IPS-11a (cell line): ENCODE measurements around the gene RNF103.

Source experiments
- H3K4me3 ChIP-seq: one replicate; pipeline ENCODE4 v1.5.1; 2013; ENCODE audit warnings: low read depth, low read length, control low read depth

The RNF103 gene

DNA sequence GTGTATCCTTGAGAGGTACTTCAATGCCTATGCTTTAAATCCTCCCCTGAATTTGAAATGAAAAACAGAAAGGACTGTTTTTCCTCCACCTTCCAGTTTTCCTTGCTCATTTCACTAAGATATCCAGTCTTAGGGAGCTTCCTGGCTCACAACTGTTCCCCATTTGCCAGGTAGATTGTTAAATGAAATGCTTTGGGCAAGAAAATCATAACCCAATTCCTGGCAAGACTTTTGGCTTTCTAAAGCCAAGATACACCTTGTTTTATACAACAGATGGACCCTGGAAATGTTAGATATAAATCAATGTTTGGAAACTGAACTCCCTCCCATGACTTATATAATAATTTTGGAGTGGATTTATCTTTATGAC lies 56.9 kb downstream of the RNF103 start:
- H3K4me3 ChIP-seq = no peak overlapping the region

DNA sequence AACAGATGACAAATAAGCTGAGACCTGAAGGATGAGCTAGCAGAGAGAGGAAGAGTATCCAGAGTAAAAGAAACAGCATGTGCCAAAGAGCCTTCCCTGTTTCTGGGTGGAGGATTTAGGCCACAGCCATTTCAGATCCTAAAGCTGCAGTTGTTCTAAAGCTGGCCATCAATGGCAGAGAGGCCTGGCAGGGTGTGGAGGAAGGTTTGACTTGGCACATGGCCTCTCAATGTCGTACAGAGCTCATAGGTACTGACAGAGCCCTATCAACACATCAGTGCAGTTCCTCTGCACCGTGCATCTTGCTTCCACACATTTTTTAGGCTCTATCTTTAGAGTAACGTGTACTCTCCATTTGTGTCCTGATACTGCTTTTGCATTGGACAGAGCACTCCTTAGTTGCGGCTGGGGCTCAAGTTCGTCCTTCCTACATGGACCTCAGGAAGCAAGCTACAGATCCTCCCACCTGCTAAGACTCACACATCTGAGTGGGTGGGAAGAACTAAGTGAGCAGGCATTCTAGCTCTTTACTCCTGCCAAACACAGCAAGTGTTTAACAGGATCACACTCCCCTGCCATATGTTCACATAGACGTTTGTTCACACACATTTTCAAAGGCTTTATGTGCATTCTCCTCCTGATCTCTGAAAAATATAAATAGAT lies 57.4 kb downstream of the RNF103 start:
- H3K4me3 ChIP-seq = no peak overlapping the region

DNA sequence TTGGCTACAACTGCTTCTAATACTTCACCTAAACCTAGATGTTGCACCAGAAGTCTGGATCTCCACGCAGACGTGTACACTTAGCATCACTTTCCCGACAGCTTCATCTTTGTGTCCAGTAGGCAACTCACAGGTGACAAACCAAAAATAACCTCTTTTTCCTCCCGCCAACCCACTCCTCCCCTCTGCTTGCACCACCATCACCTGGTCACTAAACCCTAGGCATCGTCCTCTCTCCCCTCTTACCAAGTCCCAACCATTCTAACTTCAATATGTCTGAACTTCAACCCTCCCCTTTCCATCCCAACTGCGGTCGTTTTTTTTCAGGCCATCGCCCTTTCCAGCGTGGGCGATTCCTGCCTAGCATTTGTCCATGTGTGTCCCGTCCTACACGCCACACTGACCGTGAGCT lies 60.0 kb downstream of the RNF103 start:
- no peak overlapping the region for H3K4me3 ChIP-seq

DNA sequence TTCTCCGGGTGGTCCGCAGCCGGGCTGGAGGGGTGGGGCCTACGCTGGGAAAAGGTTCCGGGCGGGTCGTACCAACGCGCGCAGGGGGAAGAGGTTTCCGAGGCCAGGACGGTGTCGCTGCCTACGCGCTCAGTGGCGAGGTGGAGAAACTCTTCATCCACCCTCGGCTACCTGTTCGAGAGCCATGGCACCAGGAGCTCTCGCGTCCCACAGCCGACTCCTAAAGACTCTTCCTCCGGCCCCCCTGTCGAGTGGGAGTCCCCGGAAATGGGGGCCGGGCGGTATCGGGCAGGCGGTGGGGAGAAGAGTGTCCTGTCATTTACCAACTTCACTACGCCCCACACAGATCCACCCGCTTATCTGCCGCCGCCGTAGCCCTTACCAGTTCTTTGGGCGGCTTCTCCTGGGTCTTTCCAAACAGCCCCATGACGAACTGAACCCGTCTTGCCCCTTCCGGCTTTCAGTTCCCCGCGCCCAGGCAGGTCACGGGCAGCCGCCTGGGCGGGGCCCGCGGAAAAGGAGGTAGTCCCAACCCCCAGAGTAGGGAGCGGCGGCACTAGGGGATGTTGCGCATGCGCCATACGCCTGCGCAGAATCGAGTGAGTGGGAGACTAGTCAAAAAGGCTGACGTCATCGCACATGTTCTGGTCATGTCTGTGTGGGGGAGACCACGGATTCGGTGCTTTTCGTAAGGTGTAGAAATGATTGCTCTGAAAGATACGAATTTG lies 60.6 kb downstream of the RNF103 start, which contains the start of gene CHMP3:
CHMP3 (minus strand) TSS at position 522 of the 728 bp plus-strand sequence; CDS start at position 427, 95 bp downstream.
- H3K4me3 ChIP-seq = peak within 1 kb of the TSS; percentile 82

DNA sequence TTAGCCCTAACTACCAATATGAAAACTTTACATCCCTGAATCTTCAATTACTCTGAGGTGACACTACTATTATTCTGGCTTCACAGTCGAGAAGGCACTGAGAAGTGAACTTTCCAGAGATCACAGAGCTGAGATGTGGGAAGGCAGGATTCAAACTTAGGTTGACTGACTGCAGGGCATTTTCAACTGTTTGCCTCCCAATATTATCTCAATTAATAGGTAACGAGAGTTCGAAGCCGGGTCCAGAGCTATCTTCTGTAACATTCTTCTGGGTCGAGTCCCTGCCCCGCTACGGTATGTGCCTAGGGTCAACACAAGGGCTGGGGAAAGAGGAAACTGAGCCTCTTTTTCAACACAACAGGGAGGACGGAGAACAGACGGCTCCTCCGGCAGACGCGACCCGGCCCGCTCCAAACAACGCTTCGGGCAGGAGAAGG lies 61.2 kb downstream of the RNF103 start:
- peak overlapping the region; percentile 82 for H3K4me3 ChIP-seq

DNA sequence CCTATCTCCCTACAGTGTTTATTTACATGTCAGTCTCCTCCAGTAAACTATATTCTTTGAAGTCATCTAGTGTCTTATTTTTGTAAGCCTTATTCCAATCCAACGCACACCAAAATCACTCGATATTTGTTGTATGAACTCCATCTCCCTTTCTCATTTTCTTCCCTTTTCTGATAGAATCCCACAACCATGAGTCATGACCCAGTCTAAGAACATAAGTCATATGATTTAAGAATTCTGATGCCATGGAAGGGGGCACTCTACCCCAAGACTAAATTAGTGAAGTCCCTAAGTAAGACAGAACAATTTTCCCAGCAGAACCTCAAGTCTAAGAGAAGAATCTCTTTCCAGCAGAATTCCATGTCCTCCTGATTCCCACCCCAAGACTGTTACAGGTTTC lies 65.8 kb downstream of the RNF103 start:
- no peak overlapping the region for H3K4me3 ChIP-seq

DNA sequence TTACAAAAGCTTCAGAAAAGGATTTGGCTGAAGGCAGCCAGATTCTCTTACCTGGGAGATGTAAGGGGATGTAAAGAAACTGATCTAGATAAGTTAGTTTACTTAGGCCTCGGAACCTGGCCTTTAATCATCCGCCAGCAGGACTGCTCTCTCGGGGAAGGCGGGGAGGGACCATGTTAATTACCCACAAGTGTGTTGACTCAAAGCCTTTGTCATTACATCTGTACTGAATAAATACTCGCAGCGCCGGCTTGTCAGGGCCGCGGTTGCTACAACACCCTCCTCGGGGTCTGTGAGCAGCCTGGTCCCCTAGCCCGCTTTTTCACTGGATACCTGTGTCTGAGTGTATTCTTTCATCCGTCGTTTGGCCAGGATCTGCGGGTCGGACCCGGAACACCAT lies 67.2 kb downstream of the RNF103 start:
- no peak overlapping the region for H3K4me3 ChIP-seq
